IgD-negative memory B cell (primary cell): Measurements from ENCODE around the gene RUNX2. TPM values are rescaled to one million over a fixed set of nuclear protein-coding genes. Genes with fewer than 3 reads are reported as not detected.

Experiments used
- H3K27ac Mint-ChIP-seq, 3 donors: one replicate each; pipeline ENCODE4 v1.8.0; 2020 to 2022; ENCODE audit warnings: mild to moderate bottlenecking in 3 of 3, mixed read lengths in 3 of 3, moderate library complexity in 1 of 3
- H3K27me3 Mint-ChIP-seq: one replicate; pipeline ENCODE4 v1.8.0; 2021; ENCODE audit warnings: mixed read lengths
- H3K36me3 Mint-ChIP-seq: one replicate; pipeline ENCODE4 v1.8.0; 2020; ENCODE audit warnings: mild to moderate bottlenecking, mixed read lengths
- H3K4me1 Mint-ChIP-seq, 3 donors: one replicate each; pipeline ENCODE4 v1.8.0; 2020 to 2022; ENCODE audit warnings: mixed read lengths in 3 of 3, mild to moderate bottlenecking in 1 of 3
- H3K4me3 Mint-ChIP-seq, 4 donors: one replicate each; pipeline ENCODE4 v1.8.0; 2020 to 2022; ENCODE audit warnings: mild to moderate bottlenecking in 4 of 4, mixed read lengths in 4 of 4, moderate library complexity in 3 of 4
- H3K9me3 Mint-ChIP-seq, 3 donors: one replicate each; pipeline ENCODE4 v1.8.0; 2020 to 2021; ENCODE audit warnings: mixed read lengths in 3 of 3, mild to moderate bottlenecking in 1 of 3
- polyA plus RNA-seq: library from polyadenylated mRNA; unstranded; fragments of 300-500 nt; fragmentation: Illumina TruSeq; gene quantifications from one replicate; pipeline ENCODE4 v1.2.3, GENCODE V29; 2021

RUNX2 gene
- polyA plus RNA-seq, 1 donor from 2014 or later: 2.9 TPM

GRCh38 chr6:45375449-45375848, 47.3 kb downstream of the RUNX2 start:
- no peak overlapping the region for H3K27ac Mint-ChIP-seq
- peaks cover 8 to 23% (median 10%) of the 10 kb centered on the region in 3 donors for H3K4me1 Mint-ChIP-seq
- H3K9me3 Mint-ChIP-seq: no peaks in the 10 kb centered on the region
- H3K27me3 Mint-ChIP-seq: no peaks in the 10 kb centered on the region
- peaks cover 1% of the 10 kb centered on the region for H3K36me3 Mint-ChIP-seq
- H3K4me3 Mint-ChIP-seq: peak overlapping the region in 1 of 4 donors; percentile 45

- H3K27ac Mint-ChIP-seq: peak overlapping the region; percentile 98 to 99 (median 99)
- peaks cover 8 to 23% (median 10%) of the 10 kb centered on the region in 3 donors for H3K4me1 Mint-ChIP-seq
- no peaks in the 10 kb centered on the region for H3K27me3 Mint-ChIP-seq
- H3K9me3 Mint-ChIP-seq: no peaks in the 10 kb centered on the region
- H3K36me3 Mint-ChIP-seq: no peaks in the 10 kb centered on the region
- peak overlapping the region; percentile 97 to 100 (median 99) for H3K4me3 Mint-ChIP-seq
These were observed 48.3 kb downstream of the RUNX2 start for GRCh38 chr6:45376310-45377042.

GRCh38 chr6:45377043-45377553, 49.0 kb downstream of the RUNX2 start:
- H3K27me3 Mint-ChIP-seq: no peaks in the 10 kb centered on the region
- peaks cover 8 to 23% (median 10%) of the 10 kb centered on the region in 3 donors for H3K4me1 Mint-ChIP-seq
- H3K9me3 Mint-ChIP-seq: no peaks in the 10 kb centered on the region
- peak overlapping the region; percentile 97 to 100 (median 99) for H3K4me3 Mint-ChIP-seq
- H3K27ac Mint-ChIP-seq: peak overlapping the region; percentile 98 to 99 (median 99)
- H3K36me3 Mint-ChIP-seq: no peaks in the 10 kb centered on the region

- Mint-ChIP-seq H3K4me1 (peaks cover 8 to 23% (median 10%) of the 10 kb centered on the region in 3 donors), H3K27ac (peak within 1 kb of the TSS; percentile 98 to 99 (median 99)), H3K36me3 (no peaks in the 10 kb centered on the region), H3K9me3 (no peaks in the 10 kb centered on the region), H3K27me3 (no peaks in the 10 kb centered on the region), H3K4me3 (peak within 1 kb of the TSS; percentile 97 to 100 (median 99))
These were observed 49.6 kb downstream of the RUNX2 start, which contains the start of gene SUPT3H for GRCh38 chr6:45377554-45378333. Gene SUPT3H (minus strand): TSS chr6:45377934.

- H3K4me3 Mint-ChIP-seq: peak overlapping the region; percentile 97 to 100 (median 99)
- no peaks in the 10 kb centered on the region for H3K9me3 Mint-ChIP-seq
- peaks cover 8 to 23% (median 10%) of the 10 kb centered on the region in 3 donors for H3K4me1 Mint-ChIP-seq
- peak overlapping the region; percentile 98 to 99 (median 99) for H3K27ac Mint-ChIP-seq
- H3K27me3 Mint-ChIP-seq: no peaks in the 10 kb centered on the region
- no peaks in the 10 kb centered on the region for H3K36me3 Mint-ChIP-seq
These were observed 50.3 kb downstream of the RUNX2 start for GRCh38 chr6:45378334-45378926.

- Mint-ChIP-seq H3K27ac (no peak overlapping the region), H3K36me3 (no peaks in the 10 kb centered on the region), H3K27me3 (no peaks in the 10 kb centered on the region), H3K4me1 (peaks cover 3 to 14% (median 6%) of the 10 kb centered on the region in 3 donors), H3K4me3 (no peak overlapping the region), H3K9me3 (no peaks in the 10 kb centered on the region)
These were observed 54.3 kb downstream of the RUNX2 start for GRCh38 chr6:45382391-45382790.

- no peaks in the 10 kb centered on the region for H3K36me3 Mint-ChIP-seq
- H3K27ac Mint-ChIP-seq: no peak overlapping the region
These were observed 58.4 kb downstream of the RUNX2 start for GRCh38 chr6:45386501-45386900.

GRCh38 chr6:45387236-45387635, 59.1 kb downstream of the RUNX2 start:
- Mint-ChIP-seq H3K27me3 (peaks cover 4% of the 10 kb centered on the region), H3K36me3 (no peaks in the 10 kb centered on the region), H3K27ac (no peak overlapping the region), H3K4me3 (no peak overlapping the region), H3K9me3 (peaks cover 0 to 1% (median 1%) of the 10 kb centered on the region in 3 donors), H3K4me1 (no peaks in the 10 kb centered on the region)

More at GRCh38 chr6:45386501-45386900, 58.4 kb downstream of the RUNX2 start:
- Mint-ChIP-seq H3K4me3 (no peak overlapping the region), H3K9me3 (peaks cover 0 to 1% (median 1%) of the 10 kb centered on the region in 3 donors), H3K27me3 (peaks cover 4% of the 10 kb centered on the region), H3K4me1 (no peaks in the 10 kb centered on the region)

GRCh38 chr6:45388328-45388727, 60.2 kb downstream of the RUNX2 start:
- H3K27ac Mint-ChIP-seq: no peak overlapping the region
- no peak overlapping the region for H3K4me3 Mint-ChIP-seq
- H3K36me3 Mint-ChIP-seq: no peaks in the 10 kb centered on the region
- peaks cover 4 to 8% (median 5%) of the 10 kb centered on the region in 3 donors for H3K9me3 Mint-ChIP-seq
- H3K4me1 Mint-ChIP-seq: no peaks in the 10 kb centered on the region
- H3K27me3 Mint-ChIP-seq: peaks cover 4% of the 10 kb centered on the region

GRCh38 chr6:45394586-45395095, 66.5 kb downstream of the RUNX2 start:
- Mint-ChIP-seq H3K36me3 (no peaks in the 10 kb centered on the region), H3K9me3 (peaks cover 4 to 11% (median 5%) of the 10 kb centered on the region in 3 donors), H3K4me3 (no peak overlapping the region), H3K27me3 (peaks cover 4% of the 10 kb centered on the region), H3K4me1 (no peaks in the 10 kb centered on the region), H3K27ac (no peak overlapping the region)

GRCh38 chr6:45398075-45398813, 70.1 kb downstream of the RUNX2 start:
- Mint-ChIP-seq H3K27ac (no peak overlapping the region), H3K9me3 (peaks cover 0 to 3% (median 0%) of the 10 kb centered on the region in 3 donors), H3K4me1 (no peaks in the 10 kb centered on the region), H3K4me3 (no peak overlapping the region), H3K27me3 (peaks cover 10% of the 10 kb centered on the region), H3K36me3 (no peaks in the 10 kb centered on the region)

- H3K4me3 Mint-ChIP-seq: no peak overlapping the region
- peaks cover 2% of the 10 kb centered on the region for H3K36me3 Mint-ChIP-seq
- H3K4me1 Mint-ChIP-seq: no peaks in the 10 kb centered on the region
- peaks cover 9% of the 10 kb centered on the region for H3K27me3 Mint-ChIP-seq
- peaks cover 0 to 6% (median 0%) of the 10 kb centered on the region in 3 donors for H3K9me3 Mint-ChIP-seq
- H3K27ac Mint-ChIP-seq: no peak overlapping the region
These were observed 71.9 kb downstream of the RUNX2 start for GRCh38 chr6:45400021-45400420.

- H3K27ac Mint-ChIP-seq: no peak overlapping the region
- no peaks in the 10 kb centered on the region for H3K36me3 Mint-ChIP-seq
- peaks cover 8 to 11% (median 11%) of the 10 kb centered on the region in 3 donors for H3K4me1 Mint-ChIP-seq
- peaks cover 6% of the 10 kb centered on the region for H3K27me3 Mint-ChIP-seq
- H3K4me3 Mint-ChIP-seq: no peak overlapping the region
- no peaks in the 10 kb centered on the region for H3K9me3 Mint-ChIP-seq
These were observed 83.8 kb downstream of the RUNX2 start for GRCh38 chr6:45411959-45412358.

- no peaks in the 10 kb centered on the region for H3K36me3 Mint-ChIP-seq
- H3K27me3 Mint-ChIP-seq: peaks cover 19% of the 10 kb centered on the region
- H3K27ac Mint-ChIP-seq: peak overlapping the region in 1 of 3 donors; percentile 7
- peak overlapping the region in 2 of 4 donors; percentile 10 to 61 for H3K4me3 Mint-ChIP-seq
- peaks cover 11 to 22% (median 18%) of the 10 kb centered on the region in 3 donors for H3K4me1 Mint-ChIP-seq
- no peaks in the 10 kb centered on the region for H3K9me3 Mint-ChIP-seq
These were observed 87.2 kb downstream of the RUNX2 start for GRCh38 chr6:45415315-45415714.
